Thyroid gland (tissue), 4 donors: ENCODE measurements around the gene TBX2.

Source experiments
- POLR2A ChIP-seq, 2 donors: fragments of 450-650 bp; IDR thresholded peaks; one replicate each; pipeline ENCODE4 v1.6.1; 2017; ENCODE audit warnings: antibody characterized with exemption in 2 of 2, mild to moderate bottlenecking in 2 of 2, moderate library complexity in 1 of 2
- TF ChIP-seq, protein P1 (sequence below), 6 experiments: fragments of 200-600 bp in 3 of 6; fragments of 450-650 bp in 3 of 6; sonication (generic) in 3 of 6; IDR thresholded peaks; one replicate each; pipeline ENCODE4 v1.5.1; 2016 to 2019; ENCODE audit warnings: antibody characterized with exemption in 6 of 6, mild to moderate bottlenecking in 2 of 6, inconsistent platforms in 1 of 6, moderate library complexity in 1 of 6

DNA sequence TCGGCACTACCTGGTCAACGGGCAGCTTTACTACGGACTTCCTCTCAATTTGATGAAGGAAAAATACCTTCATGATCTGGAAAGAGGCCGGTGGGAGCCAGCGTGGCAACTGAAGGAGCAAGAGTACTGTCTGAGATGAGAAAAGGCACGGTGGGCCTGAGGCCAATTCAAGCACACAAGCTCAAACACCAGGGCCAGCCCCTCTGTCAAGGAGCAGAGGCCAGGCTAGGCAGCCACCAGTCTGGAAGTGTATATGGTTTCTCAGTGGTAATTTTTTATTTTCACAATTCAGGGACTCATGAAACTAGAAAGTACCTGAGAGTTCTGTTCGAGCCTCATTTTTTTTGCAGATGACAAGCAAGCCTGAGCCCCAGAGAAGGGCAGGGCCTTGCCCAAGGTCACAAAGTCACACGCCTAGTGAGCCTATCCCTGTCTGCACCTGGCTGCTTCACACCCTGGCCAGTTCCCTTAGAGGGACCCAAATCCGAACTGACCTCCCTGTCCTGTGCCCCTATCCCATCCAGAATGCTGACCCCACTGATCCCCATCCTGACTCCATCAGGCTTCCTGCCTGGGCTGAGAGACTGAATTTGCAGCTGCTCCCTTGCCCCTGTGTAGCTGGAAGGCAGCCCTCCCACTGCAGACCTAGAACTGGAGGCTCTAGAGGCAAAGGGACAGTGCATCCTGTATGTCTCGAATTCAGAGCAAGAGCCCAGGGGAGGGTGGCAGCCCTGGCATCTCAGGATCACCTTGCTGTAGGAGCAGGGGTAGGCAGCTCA, 4.8 kb upstream of the TBX2 start:
- TF ChIP-seq, protein P1, sequence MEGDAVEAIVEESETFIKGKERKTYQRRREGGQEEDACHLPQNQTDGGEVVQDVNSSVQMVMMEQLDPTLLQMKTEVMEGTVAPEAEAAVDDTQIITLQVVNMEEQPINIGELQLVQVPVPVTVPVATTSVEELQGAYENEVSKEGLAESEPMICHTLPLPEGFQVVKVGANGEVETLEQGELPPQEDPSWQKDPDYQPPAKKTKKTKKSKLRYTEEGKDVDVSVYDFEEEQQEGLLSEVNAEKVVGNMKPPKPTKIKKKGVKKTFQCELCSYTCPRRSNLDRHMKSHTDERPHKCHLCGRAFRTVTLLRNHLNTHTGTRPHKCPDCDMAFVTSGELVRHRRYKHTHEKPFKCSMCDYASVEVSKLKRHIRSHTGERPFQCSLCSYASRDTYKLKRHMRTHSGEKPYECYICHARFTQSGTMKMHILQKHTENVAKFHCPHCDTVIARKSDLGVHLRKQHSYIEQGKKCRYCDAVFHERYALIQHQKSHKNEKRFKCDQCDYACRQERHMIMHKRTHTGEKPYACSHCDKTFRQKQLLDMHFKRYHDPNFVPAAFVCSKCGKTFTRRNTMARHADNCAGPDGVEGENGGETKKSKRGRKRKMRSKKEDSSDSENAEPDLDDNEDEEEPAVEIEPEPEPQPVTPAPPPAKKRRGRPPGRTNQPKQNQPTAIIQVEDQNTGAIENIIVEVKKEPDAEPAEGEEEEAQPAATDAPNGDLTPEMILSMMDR (IDR thresholded peaks at IDR 0.05), result no peak
- no peak for TF ChIP-seq POLR2A (IDR thresholded peaks at IDR 0.05)
